ENCODE measurements around the gene PVALB.
"Not testable (repeated sequence)": the region's sequence is repeated elsewhere in the genome, so short reads cannot be mapped to it uniquely, and the experiment has no call there.

PVALB gene

GRCh38 chr22:36756031-36756430, 60.8 kb downstream of the PVALB start:
- no peak overlapping the region for H3K4me3 ChIP-seq (ENCODE audit: low read length in 2 of 2)
- no peak overlapping the region for H3K9ac ChIP-seq (ENCODE audit: low read length in 2 of 2)
- H3K36me3 ChIP-seq (ENCODE audit: control insufficient read depth in 2 of 2, insufficient read depth in 2 of 2, low read length in 2 of 2): no peaks in the 10 kb centered on the region
- peaks cover 16 to 33% of the 10 kb centered on the region in 2 donors for H3K27me3 ChIP-seq (ENCODE audit: control insufficient read depth in 1 of 2, insufficient read depth in 2 of 2, low read length in 2 of 2)
- peaks cover 6% of the 10 kb centered on the region for H3K4me1 ChIP-seq (ENCODE audit: control insufficient read depth, insufficient read depth, low read length)
- H3K9me3 ChIP-seq (ENCODE audit: control insufficient read depth in 2 of 2, low read length in 2 of 2): no peaks in the 10 kb centered on the region
- no peak overlapping the region for H3K27ac ChIP-seq (ENCODE audit: low read length)

- no peak overlapping the region for H3K27ac ChIP-seq (ENCODE audit: low read length)
- no peak overlapping the region for H3K9ac ChIP-seq (ENCODE audit: low read length in 2 of 2)
- H3K9me3 ChIP-seq (ENCODE audit: control insufficient read depth in 2 of 2, low read length in 2 of 2): no peaks in the 10 kb centered on the region
- H3K4me1 ChIP-seq (ENCODE audit: control insufficient read depth, insufficient read depth, low read length): no peaks in the 10 kb centered on the region
- H3K4me3 ChIP-seq (ENCODE audit: low read length in 2 of 2): no peak overlapping the region
- H3K36me3 ChIP-seq (ENCODE audit: control insufficient read depth in 2 of 2, insufficient read depth in 2 of 2, low read length in 2 of 2): no peaks in the 10 kb centered on the region
- peaks cover 16 to 33% of the 10 kb centered on the region in 2 donors for H3K27me3 ChIP-seq (ENCODE audit: control insufficient read depth in 1 of 2, insufficient read depth in 2 of 2, low read length in 2 of 2)
Observed at GRCh38 chr22:36755316-36755715, 61.5 kb downstream of the PVALB start.

GRCh38 chr22:36754881-36755280, 62.0 kb downstream of the PVALB start:
- H3K4me3 ChIP-seq (ENCODE audit: low read length in 2 of 2); H3K36me3 ChIP-seq (ENCODE audit: control insufficient read depth in 2 of 2, insufficient read depth in 2 of 2, low read length in 2 of 2); H3K9me3 ChIP-seq (ENCODE audit: control insufficient read depth in 2 of 2, low read length in 2 of 2); H3K9ac ChIP-seq (ENCODE audit: low read length in 2 of 2); H3K27ac ChIP-seq (ENCODE audit: low read length); H3K4me1 ChIP-seq (ENCODE audit: control insufficient read depth, insufficient read depth, low read length): not testable (repeated sequence)
- peaks cover 16 to 33% of the 10 kb centered on the region in 2 donors for H3K27me3 ChIP-seq (ENCODE audit: control insufficient read depth in 1 of 2, insufficient read depth in 2 of 2, low read length in 2 of 2)

GRCh38 chr22:36753916-36754315, 62.9 kb downstream of the PVALB start:
- no peaks in the 10 kb centered on the region for H3K4me1 ChIP-seq (ENCODE audit: control insufficient read depth, insufficient read depth, low read length)
- no peak overlapping the region for H3K27ac ChIP-seq (ENCODE audit: low read length)
- H3K9me3 ChIP-seq (ENCODE audit: control insufficient read depth in 2 of 2, low read length in 2 of 2): no peaks in the 10 kb centered on the region
- peaks cover 16 to 33% of the 10 kb centered on the region in 2 donors for H3K27me3 ChIP-seq (ENCODE audit: control insufficient read depth in 1 of 2, insufficient read depth in 2 of 2, low read length in 2 of 2)
- no peak overlapping the region for H3K9ac ChIP-seq (ENCODE audit: low read length in 2 of 2)
- no peaks in the 10 kb centered on the region for H3K36me3 ChIP-seq (ENCODE audit: control insufficient read depth in 2 of 2, insufficient read depth in 2 of 2, low read length in 2 of 2)
- no peak overlapping the region for H3K4me3 ChIP-seq (ENCODE audit: low read length in 2 of 2)

GRCh38 chr22:36753120-36753802, 63.6 kb downstream of the PVALB start:
- no peaks in the 10 kb centered on the region for H3K4me1 ChIP-seq (ENCODE audit: control insufficient read depth, insufficient read depth, low read length)
- H3K9ac ChIP-seq (ENCODE audit: low read length in 2 of 2): no peak overlapping the region
- H3K36me3 ChIP-seq (ENCODE audit: control insufficient read depth in 2 of 2, insufficient read depth in 2 of 2, low read length in 2 of 2): no peaks in the 10 kb centered on the region
- no peaks in the 10 kb centered on the region for H3K9me3 ChIP-seq (ENCODE audit: control insufficient read depth in 2 of 2, low read length in 2 of 2)
- no peak overlapping the region for H3K4me3 ChIP-seq (ENCODE audit: low read length in 2 of 2)
- H3K27me3 ChIP-seq (ENCODE audit: control insufficient read depth in 1 of 2, insufficient read depth in 2 of 2, low read length in 2 of 2): peaks cover 16 to 33% of the 10 kb centered on the region in 2 donors
- H3K27ac ChIP-seq (ENCODE audit: low read length): no peak overlapping the region

Measured in stomach smooth muscle (tissue), 2 donors.